ENCODE results near the gene TMEM235. TPM values are rescaled to one million over a fixed set of nuclear protein-coding genes. Genes with fewer than 3 reads are reported as not detected.

Gene TMEM235
- total RNA-seq, 1 donor from 2014 or later, result not detected

DNA sequence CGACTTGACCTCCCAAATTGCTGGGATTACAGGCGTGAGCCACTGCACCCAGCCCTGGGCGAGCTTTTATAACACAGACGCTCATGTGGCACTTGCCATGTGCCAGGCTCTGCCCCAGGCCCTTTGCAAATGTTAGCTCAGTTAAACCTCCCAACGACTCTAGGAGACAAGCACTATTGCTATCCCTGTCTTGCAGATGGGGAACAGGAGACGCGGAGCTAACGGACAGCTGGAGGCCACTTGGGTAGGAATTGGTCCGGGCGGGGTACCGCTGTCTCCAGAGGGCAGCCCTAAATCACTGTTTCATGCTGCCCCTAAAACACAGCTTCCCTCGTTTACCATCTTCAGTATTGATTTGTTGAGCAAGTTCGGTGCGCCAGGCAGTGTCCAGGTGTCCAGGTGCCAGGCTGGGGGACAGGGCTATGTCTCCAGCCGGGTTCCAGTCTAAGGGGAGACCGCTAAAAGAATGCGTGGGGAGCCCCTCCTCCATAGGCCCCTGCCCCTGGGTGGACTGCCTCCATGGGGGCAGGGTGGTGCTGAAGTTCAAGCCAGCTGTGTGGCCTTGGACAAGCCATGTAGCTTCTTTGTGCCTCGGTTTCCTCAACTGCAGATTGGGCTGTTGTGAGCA, 23.7 kb downstream of the TMEM235 start:
- no peak for DNase-seq (ENCODE audit: low spot score)

DNA sequence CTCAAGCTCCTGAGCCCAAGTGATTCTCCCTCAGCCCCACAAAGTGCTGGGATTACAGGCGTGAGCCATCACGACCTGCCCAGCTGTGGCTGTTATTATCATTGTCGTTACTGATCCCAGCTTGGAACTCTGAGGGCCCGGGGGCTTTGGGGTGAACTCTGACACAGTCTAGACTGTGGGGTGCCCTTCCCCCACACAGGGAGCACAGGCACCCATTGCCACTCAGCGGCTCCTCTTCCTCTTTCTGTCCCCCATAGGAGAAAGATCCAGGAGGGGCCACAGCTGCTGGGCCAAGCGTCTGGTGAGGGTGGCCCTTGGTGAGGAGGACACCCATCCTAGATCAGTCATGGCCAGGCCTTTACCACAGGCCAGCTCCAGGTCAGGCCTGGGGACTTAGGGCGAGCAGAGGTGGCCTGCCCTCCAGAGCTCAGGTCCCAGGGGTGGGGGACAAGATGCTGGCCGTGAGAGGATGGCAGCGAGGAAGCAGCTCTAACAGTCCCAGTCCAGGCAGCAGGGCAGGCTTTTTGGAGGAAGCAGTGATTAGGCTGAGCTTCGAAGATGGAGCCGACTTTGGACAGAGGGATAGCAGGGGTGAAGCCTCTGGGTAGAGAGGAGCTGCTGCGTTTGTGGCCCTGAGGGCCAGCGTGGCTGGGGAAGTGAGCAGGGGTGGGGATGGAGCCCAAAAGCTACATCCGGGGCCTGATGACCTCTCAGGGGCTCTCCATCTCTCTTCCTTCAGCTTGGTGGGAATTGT, 24.7 kb downstream of the TMEM235 start:
- no peak for DNase-seq (ENCODE audit: low spot score)

- no peak for DNase-seq (ENCODE audit: low spot score)
Observed at GRCh38 chr17:78256707-78257591, 25.5 kb downstream of the TMEM235 start.

- no peak for DNase-seq (ENCODE audit: low spot score)
Observed at GRCh38 chr17:78257810-78258322, 26.4 kb downstream of the TMEM235 start.

DNA sequence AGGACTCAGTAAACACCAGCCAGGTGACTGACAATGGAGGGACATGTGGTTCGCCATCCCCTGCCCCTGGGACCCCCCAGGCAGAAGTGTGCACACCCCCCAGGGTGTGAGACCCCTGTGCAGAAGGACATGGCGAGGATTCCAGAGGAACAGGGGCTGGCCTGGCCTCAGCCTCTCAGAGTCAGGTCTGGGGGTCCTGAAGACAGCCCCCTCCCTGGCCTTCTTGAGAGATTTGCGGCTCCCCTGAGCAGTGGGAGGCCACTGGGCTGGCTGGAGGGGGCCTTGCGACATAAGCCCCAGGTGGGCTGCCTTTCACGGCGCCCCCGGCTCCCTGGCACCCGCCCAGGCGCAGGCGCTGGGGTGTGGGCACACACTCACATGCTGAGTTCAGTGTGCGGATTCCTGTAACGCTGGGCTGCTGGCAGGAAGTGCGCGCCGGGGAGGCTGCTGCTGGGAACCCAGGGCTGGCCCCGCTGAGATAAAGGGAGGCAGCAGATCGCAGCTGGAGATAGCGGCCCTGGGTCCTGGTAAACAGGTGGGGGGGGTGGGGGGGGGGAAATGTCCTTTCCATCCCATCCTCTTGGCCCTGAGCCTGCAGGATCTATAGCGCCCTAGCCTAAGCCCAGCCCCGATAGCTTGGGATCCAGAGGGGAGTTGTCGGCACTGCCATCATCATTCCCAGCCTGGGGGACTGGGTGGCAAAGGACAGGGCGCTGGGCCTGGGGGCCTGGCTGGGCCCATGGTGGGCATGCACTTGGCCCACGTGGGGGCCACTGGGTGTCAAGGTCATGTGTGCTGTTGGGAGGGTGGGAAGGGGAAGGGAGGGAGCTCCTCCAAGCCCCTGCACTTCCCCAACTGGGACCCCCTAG, 27.1 kb downstream of the TMEM235 start:
- peak; percentile 46 for DNase-seq (ENCODE audit: low spot score)

GRCh38 chr17:78259192-78259554, 27.7 kb downstream of the TMEM235 start:
- DNase-seq (ENCODE audit: low spot score), result no peak

- DNase-seq (ENCODE audit: low spot score), result peak; percentile 44
Observed at GRCh38 chr17:78263063-78263735, 31.8 kb downstream of the TMEM235 start.

GRCh38 chr17:78263736-78264340, 32.4 kb downstream of the TMEM235 start:
- no peak for DNase-seq (ENCODE audit: low spot score)

GRCh38 chr17:78264590-78264989, 33.2 kb downstream of the TMEM235 start:
- DNase-seq (ENCODE audit: low spot score), result no peak

DNA sequence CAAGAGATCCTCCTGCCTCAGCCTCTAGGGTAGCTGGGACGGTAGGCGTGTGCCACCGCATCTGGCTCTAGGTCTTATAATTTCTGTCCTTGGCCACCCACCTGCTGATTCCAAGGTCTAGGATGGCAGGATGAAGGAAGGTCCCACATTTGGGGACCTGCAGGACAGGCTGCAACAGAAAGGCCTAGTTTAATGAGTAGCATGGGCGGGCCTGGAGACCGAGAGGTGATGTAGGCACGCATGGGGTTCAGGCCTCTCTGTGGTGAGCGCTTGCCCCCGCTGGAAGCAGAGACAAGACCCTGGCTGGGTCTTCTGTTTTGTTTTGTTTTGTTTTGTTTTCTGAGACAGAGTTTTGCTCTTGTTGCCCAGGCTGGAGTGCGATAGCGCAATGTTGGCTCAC, 33.7 kb downstream of the TMEM235 start:
- DNase-seq (ENCODE audit: low spot score), result no peak

DNA sequence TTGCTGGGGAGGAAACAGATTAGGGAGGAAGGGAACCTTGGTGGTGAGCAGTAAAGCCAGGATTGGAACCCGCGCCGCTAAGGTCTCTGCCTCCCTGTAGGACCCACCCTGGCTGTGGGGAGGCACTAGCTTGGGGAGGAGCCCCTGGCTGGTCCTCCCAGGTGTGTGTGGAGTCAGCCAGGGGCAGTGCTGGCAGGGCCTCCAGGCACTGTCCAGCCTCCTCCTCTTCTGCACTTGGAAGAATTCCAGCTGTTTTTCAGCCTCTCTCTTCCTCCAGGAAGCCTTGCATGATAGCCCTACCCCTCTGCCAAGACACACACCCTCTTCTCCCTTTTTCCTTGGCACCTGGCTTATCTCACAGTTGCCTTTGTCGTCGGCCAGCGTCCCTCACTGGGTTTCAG, 34.8 kb downstream of the TMEM235 start:
- no peak for DNase-seq (ENCODE audit: low spot score)

DNA sequence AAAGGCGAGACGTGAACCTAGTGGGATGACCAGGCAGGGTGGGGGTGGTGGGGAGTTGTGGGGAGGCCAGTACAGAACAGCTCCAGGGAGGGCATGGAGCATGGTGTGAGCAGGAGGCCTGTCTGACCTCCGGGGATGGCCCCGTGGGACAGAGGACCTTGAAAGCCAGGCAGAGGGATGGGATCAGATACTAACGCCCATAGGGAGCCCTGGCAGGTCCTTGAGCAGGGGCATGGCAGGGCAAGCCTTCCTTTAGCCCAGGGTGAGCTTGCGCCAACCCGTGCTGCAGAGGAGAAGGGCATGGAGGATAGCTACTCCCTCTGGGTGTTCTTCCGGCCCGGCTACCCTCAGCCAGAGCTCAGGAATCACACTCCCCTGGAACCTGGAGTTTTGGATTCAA, 35.3 kb downstream of the TMEM235 start:
- DNase-seq (ENCODE audit: low spot score), result no peak

DNA sequence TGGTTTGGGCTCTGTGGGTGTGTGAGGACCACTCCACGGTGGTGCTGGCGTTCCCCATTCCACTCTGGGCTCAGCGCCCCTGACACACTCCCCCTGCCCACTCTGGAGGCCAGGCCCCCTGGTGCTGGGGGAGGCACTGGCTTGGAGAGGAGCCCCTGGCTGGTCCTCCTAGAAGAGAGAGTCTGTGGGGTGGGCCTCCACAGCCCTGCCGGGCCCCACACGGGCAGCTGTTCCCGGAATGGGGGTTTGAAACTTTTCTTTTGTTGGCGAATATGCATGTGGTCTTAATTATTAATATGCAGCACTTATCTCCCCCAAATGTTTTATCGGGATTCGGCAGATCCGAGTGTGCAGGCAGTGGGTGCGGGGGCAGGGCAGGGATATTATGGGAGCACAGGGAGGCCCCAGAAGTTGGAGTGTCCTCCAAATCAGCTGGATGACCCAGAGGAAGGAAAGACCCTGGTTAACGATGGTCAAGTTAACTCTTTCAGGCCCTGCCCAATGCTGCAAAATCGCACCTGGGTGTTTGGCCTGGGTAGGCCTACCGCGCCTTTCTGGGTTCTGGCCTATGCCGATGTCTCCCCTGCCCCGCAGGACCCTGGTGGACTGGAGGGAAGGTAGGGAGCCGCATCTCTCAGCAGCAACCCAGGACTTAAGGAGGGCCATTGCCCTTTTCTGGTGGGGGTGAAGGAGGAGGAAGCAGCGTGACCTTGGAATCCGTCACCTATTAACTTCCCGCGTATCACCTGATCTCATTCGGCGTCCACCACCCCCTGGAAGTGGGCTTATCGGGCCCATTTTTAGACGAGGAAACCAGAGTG, 36.0 kb downstream of the TMEM235 start:
- no peak for DNase-seq (ENCODE audit: low spot score)

DNA sequence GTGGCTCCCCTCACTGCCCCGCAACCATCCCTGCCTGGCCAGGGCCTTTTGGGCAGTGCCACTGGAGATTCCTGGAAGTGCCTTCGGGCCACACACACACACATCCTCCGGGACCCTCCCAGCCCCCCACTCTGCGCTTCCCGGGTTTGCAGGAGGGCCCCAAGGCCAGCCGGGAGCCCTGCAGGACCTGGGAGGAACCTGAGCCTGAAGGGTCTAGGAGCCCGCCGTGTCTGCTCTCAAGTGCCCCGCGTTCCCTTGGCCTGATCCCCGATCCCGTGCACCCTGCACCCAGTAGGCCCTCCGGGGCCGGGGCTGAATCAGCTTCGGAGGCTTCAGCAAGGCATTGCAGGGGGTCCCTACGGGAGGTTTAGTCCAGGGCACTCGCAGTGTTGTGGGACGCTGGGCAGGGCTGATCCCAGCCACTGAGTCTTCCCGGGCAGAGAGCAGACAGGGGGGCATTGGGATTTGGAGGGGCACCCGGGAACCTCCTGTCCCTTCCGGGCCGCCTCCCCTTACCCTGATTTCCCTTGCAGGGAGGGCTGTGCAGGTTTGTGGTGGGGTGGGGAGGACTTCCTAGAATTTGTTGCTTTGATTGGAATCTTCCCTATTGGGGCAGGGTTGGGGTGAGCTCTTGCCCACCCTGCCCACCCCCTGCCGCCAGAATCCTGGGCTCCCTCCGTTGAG, 36.9 kb downstream of the TMEM235 start:
- DNase-seq (ENCODE audit: low spot score), result no peak

- no peak for DNase-seq (ENCODE audit: low spot score)
Observed at GRCh38 chr17:78268951-78269905, 37.8 kb downstream of the TMEM235 start.

GRCh38 chr17:78269955-78270381, 38.5 kb downstream of the TMEM235 start:
- DNase-seq (ENCODE audit: low spot score), result no peak

- DNase-seq (ENCODE audit: low spot score), result no peak
Observed at GRCh38 chr17:78271419-78272170, 40.2 kb downstream of the TMEM235 start.

All from mucosa of gallbladder (tissue), 1 donor.